LHCN-M2 (cell line): ENCODE results near the gene C4B. TPM values are rescaled to one million over a fixed set of nuclear protein-coding genes. Genes with fewer than 3 reads are reported as not detected.
"Not testable (repeated sequence)": the region's sequence is repeated elsewhere in the genome, so short reads cannot be mapped to it uniquely, and the experiment has no call there.

Source experiments
- DNase-seq: peaks from one replicate; pipeline ENCODE4 v3.0.0-alpha.2; 2012; ENCODE audit warnings: low read depth
- total RNA-seq: library from RNA; depleted of rRNA; stranded (reverse); fragments of >200 nt; gene quantifications from 2 replicates; pipeline ENCODE4 v1.2.3, GENCODE V29; 2014

Gene C4B
- total RNA-seq, 1 experiment from 2014 or later, result 1.8 TPM

DNA sequence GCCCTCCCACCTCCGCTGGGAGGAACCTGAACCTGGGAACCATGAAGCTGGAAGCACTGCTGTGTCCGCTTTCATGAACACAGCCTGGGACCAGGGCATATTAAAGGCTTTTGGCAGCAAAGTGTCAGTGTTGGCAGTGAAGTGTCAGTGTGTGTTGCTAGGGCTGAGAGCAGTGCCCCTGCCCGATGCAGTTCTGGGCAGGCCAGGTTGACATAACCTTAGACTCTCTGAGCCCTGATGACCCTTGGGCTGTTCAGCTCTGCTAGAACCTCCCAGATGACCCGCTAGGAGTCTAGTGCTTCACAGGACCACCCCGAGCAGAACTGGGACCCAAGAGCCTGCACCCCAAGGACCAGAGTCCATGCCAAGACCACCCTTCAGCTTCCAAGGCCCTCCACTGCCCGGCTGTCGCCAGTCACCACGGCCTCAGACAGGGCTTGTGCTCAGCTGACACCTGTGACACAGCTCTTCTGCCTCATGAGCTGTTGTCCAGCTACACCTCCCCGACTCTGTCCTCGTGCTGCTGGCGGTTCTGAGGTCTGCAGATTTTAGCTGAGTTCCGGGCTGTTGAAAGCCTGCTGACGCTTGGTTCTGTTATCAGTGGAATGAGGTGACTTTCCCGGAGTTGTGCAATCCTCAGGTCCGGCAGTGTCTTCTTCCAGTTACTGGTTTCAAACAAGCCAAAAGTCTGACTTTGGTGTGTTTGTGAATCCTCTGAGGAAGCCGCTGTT is 20.9 kb downstream of the C4B start:
- not testable (repeated sequence) for DNase-seq

DNA sequence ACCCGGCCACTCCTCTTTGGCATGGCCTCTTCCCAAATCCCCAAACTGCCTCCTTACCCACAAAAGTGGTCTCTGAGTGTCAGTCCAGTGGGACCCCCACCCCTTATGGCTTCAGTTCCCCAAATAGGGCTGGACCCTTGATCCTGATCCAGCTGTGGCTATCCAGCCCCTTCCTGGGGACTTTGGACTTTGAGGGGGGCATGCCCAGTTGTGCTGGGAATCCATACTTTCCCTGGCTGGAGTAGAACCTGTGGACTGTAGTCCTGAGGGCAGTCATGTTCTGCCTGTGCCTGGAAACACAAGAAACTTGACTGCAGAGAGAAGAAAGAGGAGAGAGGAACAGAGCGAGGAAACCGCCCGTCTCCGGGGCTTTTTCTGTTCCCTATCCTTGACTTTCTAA is 22.5 kb downstream of the C4B start:
- not testable (repeated sequence) for DNase-seq

DNA sequence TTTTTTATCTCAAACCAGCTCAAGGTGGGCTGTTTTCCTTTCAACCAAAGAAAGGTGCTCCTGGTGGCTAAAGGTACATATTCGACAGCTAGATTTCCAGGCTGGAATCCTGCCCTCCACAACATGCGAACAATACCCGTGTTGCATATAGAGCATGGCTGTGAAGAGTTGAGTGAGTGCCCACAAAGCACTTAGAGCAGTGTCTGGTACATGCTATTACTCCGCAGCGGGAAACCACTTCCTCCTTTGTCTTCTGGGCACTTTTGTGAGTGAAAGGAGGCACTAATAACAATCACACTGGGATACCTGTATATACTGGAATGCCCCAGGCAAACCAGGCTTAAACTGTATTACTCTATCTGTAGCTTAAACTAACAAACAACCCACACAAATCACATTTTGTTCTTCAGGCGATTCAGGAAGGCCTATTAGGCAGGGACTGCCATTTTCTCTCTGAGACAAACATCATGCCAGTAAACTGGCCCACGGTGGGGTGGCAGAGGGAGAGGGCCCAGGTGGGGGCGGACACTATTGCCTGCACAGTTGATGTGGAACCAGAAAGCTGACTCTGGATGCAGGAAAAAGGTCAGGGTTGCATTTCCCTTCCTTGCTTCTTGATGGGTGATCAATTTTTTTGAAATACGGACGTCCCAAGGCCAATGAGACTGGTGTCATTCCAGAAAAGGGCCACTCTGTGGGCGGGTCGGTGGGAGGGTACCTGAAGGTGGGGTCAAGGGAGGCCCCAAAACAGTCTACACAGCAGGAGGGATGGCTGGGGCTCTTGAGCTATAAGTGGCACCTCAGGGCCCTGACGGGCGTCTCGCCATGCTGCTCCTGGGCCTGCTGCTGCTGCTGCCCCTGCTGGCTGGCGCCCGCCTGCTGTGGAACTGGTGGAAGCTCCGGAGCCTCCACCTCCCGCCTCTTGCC is 23.3 kb downstream of the C4B start, which contains the start of gene CYP21A2:
Gene CYP21A2, plus strand, starts transcription at position 818 of the 927 bp plus-strand sequence. Its CDS starts 8 bp downstream, at position 826.
- not testable (repeated sequence) for DNase-seq

DNA sequence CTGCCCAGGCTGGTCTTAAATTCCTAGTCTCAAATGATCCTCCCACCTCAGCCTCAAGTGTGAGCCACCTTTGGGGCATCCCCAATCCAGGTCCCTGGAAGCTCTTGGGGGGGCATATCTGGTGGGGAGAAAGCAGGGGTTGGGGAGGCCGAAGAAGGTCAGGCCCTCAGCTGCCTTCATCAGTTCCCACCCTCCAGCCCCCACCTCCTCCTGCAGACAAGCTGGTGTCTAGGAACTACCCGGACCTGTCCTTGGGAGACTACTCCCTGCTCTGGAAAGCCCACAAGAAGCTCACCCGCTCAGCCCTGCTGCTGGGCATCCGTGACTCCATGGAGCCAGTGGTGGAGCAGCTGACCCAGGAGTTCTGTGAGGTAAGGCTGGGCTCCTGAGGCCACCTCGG is 24.3 kb downstream of the C4B start:
- DNase-seq, result not testable (repeated sequence)

DNA sequence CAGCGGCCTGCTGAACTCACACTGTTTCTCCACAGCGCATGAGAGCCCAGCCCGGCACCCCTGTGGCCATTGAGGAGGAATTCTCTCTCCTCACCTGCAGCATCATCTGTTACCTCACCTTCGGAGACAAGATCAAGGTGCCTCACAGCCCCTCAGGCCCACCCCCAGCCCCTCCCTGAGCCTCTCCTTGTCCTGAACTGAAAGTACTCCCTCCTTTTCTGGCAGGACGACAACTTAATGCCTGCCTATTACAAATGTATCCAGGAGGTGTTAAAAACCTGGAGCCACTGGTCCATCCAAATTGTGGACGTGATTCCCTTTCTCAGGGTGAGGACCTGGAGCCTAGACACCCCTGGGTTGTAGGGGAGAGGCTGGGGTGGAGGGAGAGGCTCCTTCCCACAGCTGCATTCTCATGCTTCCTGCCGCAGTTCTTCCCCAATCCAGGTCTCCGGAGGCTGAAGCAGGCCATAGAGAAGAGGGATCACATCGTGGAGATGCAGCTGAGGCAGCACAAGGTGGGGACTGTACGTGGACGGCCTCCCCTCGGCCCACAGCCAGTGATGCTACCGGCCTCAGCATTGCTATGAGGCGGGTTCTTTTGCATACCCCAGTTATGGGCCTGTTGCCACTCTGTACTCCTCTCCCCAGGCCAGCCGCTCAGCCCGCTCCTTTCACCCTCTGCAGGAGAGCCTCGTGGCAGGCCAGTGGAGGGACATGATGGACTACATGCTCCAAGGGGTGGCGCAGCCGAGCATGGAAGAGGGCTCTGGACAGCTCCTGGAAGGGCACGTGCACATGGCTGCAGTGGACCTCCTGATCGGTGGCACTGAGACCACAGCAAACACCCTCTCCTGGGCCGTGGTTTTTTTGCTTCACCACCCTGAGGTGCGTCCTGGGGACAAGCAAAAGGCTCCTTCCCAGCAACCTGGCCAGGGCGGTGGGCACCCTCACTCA is 25.0 kb downstream of the C4B start:
- DNase-seq, result not testable (repeated sequence)

DNA sequence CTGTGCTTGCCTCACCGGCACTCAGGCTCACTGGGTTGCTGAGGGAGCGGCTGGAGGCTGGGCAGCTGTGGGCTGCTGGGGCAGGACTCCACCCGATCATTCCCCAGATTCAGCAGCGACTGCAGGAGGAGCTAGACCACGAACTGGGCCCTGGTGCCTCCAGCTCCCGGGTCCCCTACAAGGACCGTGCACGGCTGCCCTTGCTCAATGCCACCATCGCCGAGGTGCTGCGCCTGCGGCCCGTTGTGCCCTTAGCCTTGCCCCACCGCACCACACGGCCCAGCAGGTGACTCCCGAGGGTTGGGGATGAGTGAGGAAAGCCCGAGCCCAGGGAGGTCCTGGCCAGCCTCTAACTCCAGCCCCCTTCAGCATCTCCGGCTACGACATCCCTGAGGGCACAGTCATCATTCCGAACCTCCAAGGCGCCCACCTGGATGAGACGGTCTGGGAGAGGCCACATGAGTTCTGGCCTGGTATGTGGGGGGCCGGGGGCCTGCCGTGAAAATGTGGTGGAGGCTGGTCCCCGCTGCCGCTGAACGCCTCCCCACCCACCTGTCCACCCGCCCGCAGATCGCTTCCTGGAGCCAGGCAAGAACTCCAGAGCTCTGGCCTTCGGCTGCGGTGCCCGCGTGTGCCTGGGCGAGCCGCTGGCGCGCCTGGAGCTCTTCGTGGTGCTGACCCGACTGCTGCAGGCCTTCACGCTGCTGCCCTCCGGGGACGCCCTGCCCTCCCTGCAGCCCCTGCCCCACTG is 25.9 kb downstream of the C4B start:
- DNase-seq, result not testable (repeated sequence)

DNA sequence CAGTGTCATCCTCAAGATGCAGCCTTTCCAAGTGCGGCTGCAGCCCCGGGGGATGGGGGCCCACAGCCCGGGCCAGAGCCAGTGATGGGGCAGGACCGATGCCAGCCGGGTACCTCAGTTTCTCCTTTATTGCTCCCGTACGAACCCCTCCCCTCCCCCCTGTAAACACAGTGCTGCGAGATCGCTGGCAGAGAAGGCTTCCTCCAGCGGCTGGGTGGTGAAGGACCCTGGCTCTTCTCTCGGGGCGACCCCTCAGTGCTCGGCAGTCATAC is 26.4 kb downstream of the C4B start:
- not testable (repeated sequence) for DNase-seq

DNA sequence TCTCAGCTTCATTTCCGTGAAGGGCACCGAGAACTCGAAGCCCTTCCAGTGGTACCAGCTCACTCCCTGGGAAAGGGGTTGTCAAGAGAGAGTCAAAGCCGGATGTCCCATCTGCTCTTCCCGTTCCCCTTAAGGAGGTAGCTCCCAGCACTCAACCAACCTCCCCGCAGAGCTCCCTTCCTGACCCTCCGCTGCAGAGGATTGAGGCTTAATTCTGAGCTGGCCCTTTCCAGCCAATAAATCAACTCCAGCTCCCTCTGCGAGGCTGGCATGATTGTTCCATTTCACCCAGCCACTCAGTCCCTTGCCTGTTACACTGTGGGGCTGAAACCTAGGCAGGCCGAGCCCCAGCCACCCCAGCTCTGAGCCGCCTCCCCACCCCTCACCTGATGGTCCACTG is 26.8 kb downstream of the C4B start:
- not testable (repeated sequence) for DNase-seq

DNA sequence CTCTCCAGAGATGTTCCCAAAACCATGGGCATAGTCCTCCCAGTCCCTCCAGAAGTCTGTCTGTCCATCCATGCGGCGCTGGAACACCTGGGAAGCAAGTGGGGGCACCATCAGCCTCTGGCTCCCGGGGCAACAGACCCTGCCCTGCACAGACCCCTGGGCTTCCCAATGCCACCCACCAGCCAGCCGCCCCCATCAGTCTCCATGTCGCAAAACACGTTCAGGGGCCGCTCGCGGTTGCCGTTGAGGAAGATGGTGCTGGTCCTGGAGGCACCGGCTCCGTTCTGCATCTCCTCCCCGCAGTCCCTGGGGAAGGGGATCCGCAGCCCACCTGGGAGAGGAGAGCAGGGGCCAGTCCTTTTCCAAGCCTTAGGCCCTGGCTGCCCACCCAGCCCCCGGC is 27.7 kb downstream of the C4B start:
- not testable (repeated sequence) for DNase-seq

DNA sequence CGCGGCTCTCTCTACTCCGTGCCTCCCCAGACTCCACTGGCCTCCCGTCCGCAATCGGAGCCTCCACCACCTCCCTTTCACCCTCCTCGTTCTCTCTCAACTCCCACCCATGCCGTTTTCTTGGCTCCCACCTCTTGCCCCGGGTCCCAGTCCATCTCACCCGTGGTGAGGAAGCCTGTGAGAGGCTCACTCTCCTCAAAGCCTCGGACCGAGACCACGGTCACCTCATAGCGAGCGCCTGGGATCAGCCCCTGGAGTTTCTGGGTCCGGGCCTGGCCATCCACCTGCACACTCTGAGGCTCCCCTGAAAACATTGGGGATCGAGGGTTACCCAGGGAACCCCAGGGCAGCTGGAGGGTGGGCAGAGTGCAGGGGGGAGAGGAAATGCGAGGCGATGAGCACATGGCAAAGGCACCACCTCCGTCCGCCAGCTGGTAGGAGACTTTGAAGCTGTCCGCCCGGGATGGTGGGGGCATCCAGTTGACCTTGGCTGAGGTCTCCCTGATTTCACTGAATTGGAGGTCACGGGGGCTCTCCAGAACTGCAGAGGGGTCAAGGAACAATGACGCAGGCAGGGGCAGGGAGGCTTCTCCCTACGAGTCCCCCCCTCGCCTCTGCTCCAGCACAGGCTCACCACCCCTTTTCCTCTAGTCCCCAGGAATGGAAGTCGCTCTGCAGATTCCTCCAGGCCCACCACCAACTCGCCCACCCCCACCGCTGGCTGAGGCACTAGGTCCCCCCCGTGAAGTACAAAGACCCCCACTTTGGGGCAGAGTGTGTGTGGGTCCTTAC is 29.2 kb downstream of the C4B start:
- not testable (repeated sequence) for DNase-seq

DNA sequence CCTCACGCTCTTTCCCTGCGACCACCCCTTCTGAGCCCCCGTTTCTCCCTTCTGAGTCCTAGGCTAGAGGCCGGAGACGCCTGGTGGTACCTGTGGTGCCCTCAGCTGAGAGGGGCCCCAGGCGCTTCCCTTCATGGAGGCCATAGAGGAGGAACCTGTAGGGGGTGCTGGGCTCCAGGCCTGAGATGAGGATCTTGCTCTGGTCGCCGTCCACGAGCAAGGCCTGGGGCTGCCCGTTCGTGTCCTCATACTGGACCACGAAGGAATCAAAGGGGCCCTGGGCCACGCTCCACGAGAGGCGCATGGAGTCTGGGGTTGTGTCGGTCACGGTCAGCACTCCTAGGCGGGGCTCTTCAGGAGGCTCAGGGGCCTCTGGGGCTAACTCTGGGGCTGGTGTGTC is 30.3 kb downstream of the C4B start:
- DNase-seq, result not testable (repeated sequence)

DNA sequence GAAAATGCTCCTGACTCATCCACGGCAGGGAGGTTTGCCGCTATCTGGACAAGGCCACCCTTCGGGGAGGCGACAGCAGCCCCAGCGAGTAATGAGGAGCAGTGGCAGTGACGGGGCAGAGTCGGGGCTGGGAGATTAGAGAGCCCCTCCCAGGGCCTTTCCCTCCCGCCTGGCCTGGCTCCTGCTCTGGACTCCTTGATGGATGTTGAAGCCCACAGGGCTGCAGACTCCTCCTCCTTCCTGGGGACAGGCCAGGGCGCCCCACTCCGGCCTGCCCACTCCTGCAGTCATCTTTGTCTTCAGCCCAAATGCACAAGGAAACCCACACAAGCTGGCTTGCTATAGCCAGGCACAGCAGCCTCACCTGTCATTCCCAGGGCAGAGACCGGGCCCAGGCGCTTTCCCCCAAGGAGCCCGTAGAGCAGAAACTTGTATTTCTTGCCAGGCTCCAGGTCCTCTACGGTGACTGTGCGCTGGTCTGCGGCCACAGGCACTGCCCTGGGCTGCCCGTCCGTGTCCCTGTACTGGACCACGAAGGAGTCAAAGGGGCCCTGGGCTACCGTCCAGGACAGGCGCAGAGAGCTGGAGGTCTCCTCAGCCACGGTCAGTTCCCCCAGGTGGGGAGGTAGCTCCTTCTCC is 31.3 kb downstream of the C4B start:
- DNase-seq, result no peak

DNA sequence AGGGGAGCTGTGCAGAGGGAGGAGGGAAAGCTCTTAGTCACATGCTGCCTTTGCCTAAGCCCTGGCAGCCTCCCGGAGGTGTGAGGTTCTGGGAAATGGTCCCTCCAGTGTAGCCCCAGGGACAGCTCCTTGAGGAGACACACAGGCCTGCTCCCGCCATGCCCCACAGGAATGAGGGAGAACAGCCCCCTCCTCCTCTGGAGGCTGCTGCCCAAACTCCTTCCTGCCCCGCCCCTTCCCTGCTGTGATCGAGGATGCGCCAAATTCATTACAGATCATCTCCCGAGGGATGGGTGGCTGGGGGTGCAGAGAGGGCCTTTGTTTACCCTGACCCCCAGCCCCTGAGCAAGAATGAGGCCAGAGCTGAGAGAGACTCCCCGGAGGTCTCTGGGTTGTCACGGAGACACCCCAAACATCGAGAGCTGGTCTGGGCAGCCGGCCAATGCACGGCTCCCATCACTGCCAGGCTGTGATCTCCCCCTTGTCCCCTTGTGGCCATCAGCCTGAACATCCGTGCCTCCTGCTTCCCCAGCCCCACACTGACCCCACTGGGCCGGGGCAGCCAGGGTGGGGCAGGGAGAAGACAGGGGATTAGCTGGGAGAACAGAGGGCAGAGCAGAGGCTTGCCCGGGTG is 32.0 kb downstream of the C4B start:
- DNase-seq, result no peak

DNA sequence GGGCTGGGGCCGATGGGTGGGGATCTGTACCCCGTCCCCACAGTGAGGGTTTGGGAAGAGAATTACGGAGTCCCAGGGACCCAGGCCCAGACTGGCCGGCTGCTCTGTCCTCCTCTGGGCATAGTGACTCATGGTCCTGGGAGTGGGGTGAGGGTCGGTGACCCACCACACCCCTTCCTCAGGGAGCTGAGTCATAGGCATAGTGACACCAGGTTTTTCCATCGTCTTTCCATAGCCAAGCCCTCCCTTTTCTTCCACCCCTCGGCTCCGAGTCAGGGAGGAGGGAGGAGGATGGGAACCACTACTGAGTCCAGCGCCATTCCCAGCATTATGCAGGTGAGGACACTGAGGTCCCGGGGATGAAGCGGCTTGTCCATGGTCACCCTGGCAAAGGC is 32.5 kb downstream of the C4B start:
- DNase-seq, result no peak

DNA sequence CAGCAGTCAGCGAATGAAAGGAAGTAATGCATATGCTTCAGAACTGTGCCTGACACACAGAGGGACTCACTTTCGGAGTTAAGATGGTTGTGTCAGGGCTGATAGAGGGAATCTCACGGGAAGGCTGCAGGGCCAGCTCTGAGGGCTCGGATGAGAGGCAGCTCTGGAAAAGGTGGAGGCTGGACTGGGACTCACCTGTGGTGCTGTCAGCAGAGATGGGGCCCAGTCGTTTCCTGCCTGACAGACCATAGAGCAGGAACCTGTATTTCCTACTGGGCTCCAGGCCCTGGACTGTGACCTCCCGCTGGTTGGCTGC is 32.9 kb downstream of the C4B start:
- no peak for DNase-seq

DNA sequence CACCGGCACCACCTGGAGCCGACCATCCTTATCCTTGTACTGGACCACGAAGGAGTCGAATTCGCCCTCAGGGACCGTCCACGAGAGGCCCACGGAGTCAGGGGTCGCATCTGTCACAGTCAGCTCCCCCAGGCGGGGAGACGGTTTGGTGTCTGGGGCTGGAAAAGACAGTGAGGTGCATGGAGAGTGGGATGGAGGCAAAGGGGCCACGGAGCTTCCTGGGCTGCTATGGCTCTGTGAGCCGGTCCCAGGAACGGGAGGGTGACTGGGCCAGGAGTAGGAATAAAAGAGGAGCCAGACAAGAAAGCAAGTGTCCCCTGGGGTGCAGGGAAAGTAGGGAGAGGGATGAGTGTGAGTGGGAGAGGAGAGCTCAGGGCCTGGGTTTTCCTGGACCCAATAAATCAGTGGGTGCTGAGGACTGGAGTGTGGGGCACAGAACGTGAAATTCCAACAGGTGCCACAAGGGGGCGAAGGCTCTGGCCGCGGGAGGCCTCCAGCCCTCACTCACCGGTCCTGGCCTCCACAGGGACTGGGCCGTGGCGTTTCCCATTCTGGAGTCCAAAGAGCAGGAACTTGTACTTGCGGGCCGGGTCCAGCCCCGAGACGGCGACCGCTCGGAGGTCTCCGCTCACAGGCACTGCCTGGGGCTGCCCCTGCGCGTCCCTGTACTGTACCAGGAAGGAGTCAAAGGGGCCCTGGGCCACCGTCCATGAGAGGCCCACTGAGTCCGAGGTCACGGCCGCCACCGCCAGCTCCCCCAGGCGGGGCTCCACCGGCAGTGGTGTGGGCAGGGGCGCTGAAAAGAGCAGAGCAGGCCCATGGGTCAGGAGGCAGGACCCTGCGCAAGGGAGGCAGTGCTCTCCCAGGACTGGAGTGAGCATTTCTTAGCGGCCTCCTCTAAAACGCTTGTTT is 33.5 kb downstream of the C4B start:
- peak; percentile 28 for DNase-seq

DNA sequence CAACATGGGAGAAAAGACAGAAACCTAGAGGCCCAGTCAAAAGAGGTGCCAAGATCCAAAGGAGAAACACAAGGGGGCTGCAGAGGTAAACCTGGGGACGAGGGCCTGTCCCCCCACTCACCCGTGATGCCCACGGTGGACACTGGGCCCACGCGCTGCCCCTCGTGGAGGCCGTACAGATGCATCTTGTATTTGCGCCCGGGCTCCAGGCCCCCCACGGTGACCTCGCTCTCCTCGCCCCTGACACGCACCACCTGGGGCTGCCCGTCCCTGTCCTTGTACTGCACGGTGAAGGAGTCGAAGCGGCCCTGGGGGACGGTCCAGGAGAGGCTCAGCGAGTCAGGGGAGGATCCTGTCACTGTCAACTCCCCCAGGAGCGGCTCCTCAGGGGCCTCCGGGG is 34.6 kb downstream of the C4B start:
- not testable (repeated sequence) for DNase-seq

DNA sequence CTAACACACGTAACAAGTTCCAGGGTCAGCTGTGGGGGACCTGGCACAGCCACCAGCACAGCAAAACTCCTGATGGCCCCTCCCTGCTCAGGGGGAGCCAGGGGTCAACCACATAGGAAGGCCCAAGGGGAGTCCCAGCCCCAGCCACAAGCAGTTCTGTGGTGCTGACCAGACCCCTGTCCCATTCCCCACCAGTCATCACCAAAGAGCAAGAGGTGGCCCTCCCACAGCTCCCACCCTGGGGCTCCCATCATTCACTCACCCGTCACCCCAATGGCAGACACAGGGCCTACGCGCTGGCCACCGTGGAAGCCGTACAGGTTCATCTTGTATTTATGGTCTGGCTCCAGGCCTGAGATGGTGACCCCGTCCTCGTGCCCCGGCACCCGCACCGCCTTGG is 35.1 kb downstream of the C4B start:
- DNase-seq, result not testable (repeated sequence)
